ENCODE data around the gene WDR7.

Gene WDR7

DNA sequence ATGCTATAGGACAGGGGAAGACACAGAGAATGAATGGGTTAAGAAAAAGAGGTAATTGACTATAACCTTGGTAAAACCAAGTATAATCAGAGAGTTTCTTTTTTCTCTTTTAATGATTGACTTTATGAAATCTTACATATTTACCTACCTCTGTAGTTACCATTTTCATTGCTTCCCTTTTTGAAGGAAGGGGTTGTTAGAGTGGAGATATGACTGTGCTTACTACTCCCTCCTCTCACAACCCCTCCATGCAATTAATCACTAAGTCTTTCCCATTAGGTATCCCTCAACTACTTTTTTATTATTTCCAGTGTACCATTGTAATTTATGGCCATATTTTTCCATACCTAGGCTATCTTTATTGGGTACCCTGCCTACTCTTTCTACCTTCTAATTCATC, 71.4 kb downstream of the WDR7 start:
- DNase-seq (ENCODE audit: low read depth in 2 of 2), result no peak

GRCh38 chr18:56723068-56723467, 71.9 kb downstream of the WDR7 start:
- no peak for DNase-seq (ENCODE audit: low read depth in 2 of 2)

GRCh38 chr18:56723706-56724105, 72.5 kb downstream of the WDR7 start:
- DNase-seq (ENCODE audit: low read depth in 2 of 2), result no peak

DNA sequence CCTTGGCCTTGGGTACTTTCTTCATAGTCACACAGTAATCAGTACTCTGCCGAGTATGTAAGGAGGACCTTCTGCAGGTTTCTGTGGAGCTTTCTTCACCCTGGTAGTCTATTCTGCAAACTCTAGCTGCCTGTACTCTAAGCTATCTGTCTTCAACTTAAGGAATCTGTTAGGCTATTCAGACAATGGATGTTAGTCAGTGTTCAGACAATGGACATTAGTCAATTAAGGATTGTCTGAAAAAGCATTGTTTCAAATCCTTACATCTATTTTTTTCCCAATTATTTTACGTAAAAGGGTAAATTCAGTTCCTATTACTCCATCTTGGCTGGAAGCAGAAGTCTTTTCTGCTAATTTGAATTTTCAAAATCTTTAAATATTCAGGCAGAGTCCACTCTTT, 75.7 kb downstream of the WDR7 start:
- DNase-seq (ENCODE audit: low read depth in 2 of 2), result no peak

- peak; percentile 39 to 48 for DNase-seq (ENCODE audit: low read depth in 2 of 2)
Observed at GRCh38 chr18:56727399-56727798, 76.2 kb downstream of the WDR7 start.

DNA sequence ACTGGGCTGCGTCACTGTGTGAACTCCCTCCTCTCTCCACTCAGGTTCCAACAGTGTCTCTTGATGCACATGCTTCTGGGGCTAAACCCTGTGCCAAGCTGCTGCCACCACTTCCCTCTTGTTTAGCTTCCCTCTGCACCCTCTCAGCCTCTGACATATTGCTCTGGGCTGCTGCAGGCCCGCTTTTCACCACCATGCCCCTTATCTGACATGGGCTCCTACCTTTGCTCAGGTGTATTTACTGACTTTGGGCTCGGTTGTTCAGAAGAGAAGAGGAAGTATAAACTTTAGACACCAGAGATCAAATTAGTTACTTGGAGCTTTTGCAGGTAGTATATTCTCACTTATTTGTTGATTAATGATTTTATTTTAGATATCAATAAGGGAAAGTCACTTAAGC, 77.6 kb downstream of the WDR7 start:
- DNase-seq (ENCODE audit: low read depth in 2 of 2), result no peak

DNA sequence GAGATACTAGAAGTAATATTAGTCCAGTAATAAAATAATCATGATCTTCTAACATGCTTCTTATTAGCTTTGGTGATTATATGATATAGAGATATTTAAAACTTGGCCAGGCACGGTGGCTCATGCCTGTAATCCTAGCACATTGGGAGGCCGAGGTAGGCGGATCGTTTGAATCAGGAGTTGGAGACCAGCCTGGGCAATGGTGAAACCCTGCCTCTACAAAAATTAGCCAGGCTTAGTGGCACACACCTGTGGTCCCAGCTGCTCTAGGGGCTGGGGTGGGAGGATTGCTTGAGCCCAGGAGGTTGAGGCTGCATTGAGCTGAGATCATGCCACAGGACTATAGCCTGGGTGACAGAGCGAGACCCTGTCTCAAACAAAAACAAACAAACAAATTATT, 87.0 kb downstream of the WDR7 start:
- no peak for DNase-seq (ENCODE audit: low read depth in 2 of 2)

- DNase-seq (ENCODE audit: low read depth in 2 of 2), result no peak
Observed at GRCh38 chr18:56739731-56740130, 88.6 kb downstream of the WDR7 start.

- no peak for DNase-seq (ENCODE audit: low read depth in 2 of 2)
Observed at GRCh38 chr18:56740645-56741044, 89.5 kb downstream of the WDR7 start.

DNA sequence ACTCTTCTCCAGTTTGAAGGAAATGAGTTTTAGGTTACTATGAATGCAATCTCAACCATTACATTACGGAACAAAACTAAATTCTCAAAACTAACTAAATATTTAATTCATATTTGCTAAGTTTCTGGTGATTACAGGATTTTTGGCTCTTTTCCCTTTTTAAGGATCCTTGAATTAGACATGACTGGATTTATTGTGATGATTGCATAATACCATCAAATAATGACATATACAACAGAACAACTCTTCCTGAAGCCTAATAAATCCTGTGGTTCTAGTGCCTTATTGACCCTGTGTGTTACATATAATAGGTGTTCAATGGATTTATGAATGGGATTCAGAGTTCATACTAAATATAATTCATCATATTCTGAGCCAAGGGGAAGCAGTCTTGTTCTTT, 90.5 kb downstream of the WDR7 start:
- DNase-seq (ENCODE audit: low read depth in 2 of 2), result no peak

GRCh38 chr18:56743115-56743514, 92.0 kb downstream of the WDR7 start:
- no peak for DNase-seq (ENCODE audit: low read depth in 2 of 2)

- no peak for DNase-seq (ENCODE audit: low read depth in 2 of 2)
Observed at GRCh38 chr18:56747032-56747658, 96.0 kb downstream of the WDR7 start.

DNA sequence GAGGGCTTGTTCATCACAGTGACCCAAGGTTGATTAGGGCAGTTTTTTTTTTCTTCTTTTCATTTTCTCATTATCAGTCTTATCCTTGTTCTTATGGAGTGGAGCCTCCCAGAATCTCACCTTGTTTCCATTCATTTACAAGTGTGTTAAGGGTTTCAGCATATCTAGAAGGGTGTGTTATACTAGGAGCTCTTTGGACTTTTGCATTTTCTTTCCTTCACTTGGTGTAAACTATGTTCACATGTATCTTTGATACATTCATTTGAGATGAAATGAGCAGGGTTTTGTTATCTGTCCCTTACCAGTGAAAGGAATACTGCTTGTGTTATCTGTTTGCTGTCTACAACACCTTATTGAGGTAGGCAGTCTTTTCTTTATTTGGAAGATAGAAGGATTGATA, 96.7 kb downstream of the WDR7 start:
- DNase-seq (ENCODE audit: low read depth in 2 of 2), result no peak

DNA sequence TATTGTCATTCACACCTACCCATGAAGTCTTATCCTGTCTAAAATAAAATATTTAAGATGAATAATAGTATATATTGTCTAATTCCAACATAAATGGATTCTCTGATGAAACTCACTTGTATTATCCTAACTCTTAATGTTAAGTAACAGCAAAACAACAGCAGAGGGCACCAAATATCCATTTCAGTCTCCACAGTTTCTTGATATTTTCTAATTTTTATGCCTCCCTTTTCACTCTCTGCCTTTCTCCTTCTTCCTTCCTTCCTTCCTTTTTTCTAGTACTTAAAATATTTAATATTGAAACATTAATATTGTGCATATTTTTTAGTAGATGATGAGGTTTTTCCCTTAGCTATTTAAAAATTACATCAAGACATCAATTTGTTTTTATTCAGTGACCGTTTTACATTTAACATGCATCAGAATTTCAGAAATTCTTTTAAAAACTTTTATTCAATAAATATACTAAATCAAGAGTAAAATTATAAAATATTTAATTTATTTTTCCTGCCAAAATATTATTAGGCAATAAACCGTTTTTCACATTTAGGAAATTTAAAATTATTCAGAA, 97.6 kb downstream of the WDR7 start:
- no peak for DNase-seq (ENCODE audit: low read depth in 2 of 2)

DNA sequence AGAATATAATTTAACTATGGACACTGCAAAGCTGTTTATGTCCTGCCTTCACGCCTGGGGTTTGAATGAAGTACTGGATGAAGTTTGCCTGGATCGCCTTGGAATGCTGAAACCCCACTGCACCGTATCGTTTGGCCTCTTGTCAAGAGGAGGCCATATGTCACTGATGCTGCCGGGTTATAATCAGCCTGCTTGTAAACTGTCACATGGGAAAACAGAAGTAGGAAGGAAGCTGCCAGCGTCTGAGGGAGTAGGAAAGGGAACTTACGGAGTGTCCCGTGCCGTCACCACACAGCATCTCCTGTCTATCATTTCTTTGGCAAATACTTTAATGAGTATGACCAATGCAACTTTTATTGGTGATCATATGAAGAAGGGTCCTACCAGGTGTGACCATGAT, 105.8 kb downstream of the WDR7 start:
- no peak for DNase-seq (ENCODE audit: low read depth in 2 of 2)

- no peak for DNase-seq (ENCODE audit: low read depth in 2 of 2)
Observed at GRCh38 chr18:56770097-56770496, 118.9 kb downstream of the WDR7 start.

DNA sequence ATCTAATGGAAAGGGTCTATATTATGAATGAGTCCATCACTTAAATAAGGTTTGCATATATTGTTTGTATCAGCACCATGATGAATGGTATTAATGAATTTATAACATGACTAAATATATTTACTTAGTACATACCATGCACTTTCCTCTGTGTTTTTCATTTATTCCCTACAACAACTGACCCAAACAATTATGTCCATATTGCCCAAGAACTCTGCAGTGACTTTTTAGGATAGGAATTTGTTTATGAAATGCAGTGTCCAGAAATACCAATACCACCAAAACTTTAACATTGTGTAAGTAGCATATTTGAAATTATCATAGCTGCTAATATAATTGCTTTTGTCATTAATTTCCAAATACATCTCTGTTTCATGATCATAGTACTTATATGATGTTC, 119.7 kb downstream of the WDR7 start:
- DNase-seq (ENCODE audit: low read depth in 2 of 2), result no peak

DNA sequence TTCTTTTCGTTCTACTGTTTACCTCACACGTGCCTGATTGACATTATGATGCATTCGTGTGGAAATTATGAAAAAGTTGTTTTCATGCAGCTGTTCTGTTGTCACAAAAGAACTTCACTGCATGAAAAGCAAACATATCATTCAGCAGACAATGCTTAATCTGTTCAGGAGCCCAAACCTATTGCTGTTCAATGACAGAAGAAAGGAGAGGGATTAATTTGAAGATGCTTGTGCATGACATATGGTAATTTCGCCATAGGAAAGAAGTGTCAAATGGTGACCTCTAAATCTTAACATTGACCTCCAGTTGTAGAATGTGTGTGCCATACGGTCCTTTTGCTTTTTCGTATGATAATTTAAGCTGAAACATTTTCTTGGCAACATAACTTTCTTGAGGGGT, 124.5 kb downstream of the WDR7 start:
- no peak for DNase-seq (ENCODE audit: low read depth in 2 of 2)

DNA sequence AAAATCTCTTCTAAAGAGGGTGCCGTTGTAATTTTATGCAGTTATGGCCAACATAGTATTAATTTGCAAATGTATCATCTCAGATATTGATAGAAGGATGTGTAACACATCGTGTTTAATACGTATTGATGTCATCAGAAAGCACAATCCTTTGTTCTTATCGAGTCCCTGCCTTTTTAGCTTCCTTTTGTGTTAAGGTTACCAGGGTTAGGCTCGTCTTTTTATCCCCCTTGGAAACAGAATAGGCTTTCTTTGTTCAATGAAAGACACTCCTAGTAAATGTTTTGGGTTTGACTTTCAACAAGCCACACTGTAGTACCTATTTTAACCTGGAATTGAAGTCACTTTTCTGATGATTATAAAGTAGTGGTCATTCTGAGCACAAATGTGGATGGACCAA, 136.2 kb downstream of the WDR7 start:
- no peak for DNase-seq (ENCODE audit: low read depth in 2 of 2)

- peak in 1 of 2 donors; percentile 22 for DNase-seq (ENCODE audit: low read depth in 2 of 2)
Observed at GRCh38 chr18:56789004-56789888, 138.1 kb downstream of the WDR7 start.

DNA sequence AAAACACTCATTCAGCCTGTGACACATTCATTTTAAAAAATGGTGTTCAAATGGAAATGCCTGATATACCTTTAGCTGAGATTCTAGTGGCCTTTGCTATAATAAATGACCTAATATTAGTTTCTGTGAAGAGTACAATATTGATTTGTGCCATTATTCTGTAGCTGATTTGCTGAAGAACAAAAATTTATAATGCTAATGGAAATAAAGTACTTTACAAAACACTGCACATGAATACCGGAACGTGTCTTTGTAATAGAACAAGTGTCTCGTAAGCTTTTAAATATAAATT, 138.7 kb downstream of the WDR7 start:
- DNase-seq (ENCODE audit: low read depth in 2 of 2), result no peak

GRCh38 chr18:56795381-56795780, 144.2 kb downstream of the WDR7 start:
- no peak for DNase-seq (ENCODE audit: low read depth in 2 of 2)

DNA sequence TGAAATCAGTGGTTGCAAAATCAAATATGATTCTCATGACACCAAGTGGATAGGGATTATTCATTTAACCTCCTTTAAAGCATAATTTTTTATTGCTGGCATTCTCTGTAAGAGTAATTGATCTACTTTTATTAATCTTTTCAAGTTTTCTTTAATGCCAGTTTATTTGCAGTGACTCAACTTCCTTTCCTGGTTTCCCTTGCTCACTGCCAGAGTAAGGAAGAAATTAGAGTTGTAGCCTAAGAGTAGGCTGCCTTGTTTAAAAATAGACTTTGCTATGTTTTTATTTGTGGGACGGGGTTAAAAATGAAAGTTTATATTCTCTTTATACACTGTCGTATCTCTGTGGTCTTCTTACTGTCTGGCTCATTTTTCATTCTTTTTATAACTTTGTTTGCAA, 148.6 kb downstream of the WDR7 start:
- no peak for DNase-seq (ENCODE audit: low read depth in 2 of 2)
